Stimulated activated CD8-positive, alpha-beta memory T cell treated with anti-CD3 and anti-CD28 coated beads, Interleukin-15, amount 100 ng/mL, for 24 hours (primary cell): Measurements from ENCODE around the gene RAD21L1.

ENCODE experiments used
- DNase-seq: peaks from one replicate; pipeline ENCODE4 v3.0.0-alpha.2; 2020; ENCODE audit warnings: low read depth

Gene RAD21L1

GRCh38 chr20:1225783-1226654, at the start of gene RAD21L1:
RAD21L1 (plus strand) TSS chr20:1226044; CDS start chr20:1228454, 2,410 bp downstream.
- peak; percentile 76 for DNase-seq

- no peak for DNase-seq
These were observed 48.2 kb upstream of the RAD21L1 start for GRCh38 chr20:1177680-1178079.

GRCh38 chr20:1178103-1178502, 47.7 kb upstream of the RAD21L1 start:
- no peak for DNase-seq

- no peak for DNase-seq
These were observed 47.2 kb upstream of the RAD21L1 start for GRCh38 chr20:1178623-1179022.

GRCh38 chr20:1180949-1181348, 44.9 kb upstream of the RAD21L1 start:
- DNase-seq, result no peak

GRCh38 chr20:1182106-1182505, 43.7 kb upstream of the RAD21L1 start:
- no peak for DNase-seq

GRCh38 chr20:1183153-1183552, 42.7 kb upstream of the RAD21L1 start:
- DNase-seq, result no peak

- DNase-seq, result no peak
These were observed 41.6 kb upstream of the RAD21L1 start for GRCh38 chr20:1184260-1184637.

- DNase-seq, result no peak
These were observed 41.1 kb upstream of the RAD21L1 start, which contains the start of gene TMEM74B for GRCh38 chr20:1184638-1185315. TMEM74B (minus strand) TSS chr20:1184981; CDS start chr20:1183801, 1,180 bp downstream.

GRCh38 chr20:1185316-1185741, 40.5 kb upstream of the RAD21L1 start:
- DNase-seq, result no peak

GRCh38 chr20:1185790-1186334, 40.0 kb upstream of the RAD21L1 start:
- peak; percentile 6 for DNase-seq

GRCh38 chr20:1186367-1186991, 39.4 kb upstream of the RAD21L1 start:
- DNase-seq, result no peak

- DNase-seq, result no peak
These were observed 38.2 kb upstream of the RAD21L1 start for GRCh38 chr20:1187605-1188171.

- DNase-seq, result no peak
These were observed 37.5 kb upstream of the RAD21L1 start for GRCh38 chr20:1188347-1188746.

GRCh38 chr20:1189827-1190226, 36.0 kb upstream of the RAD21L1 start:
- DNase-seq, result no peak

GRCh38 chr20:1190847-1191246, 35.0 kb upstream of the RAD21L1 start:
- no peak for DNase-seq

GRCh38 chr20:1191299-1191698, 34.5 kb upstream of the RAD21L1 start:
- no peak for DNase-seq

- DNase-seq, result no peak
These were observed 30.6 kb upstream of the RAD21L1 start for GRCh38 chr20:1195226-1195625.

- DNase-seq, result no peak
These were observed 29.2 kb upstream of the RAD21L1 start for GRCh38 chr20:1196634-1197033.

- DNase-seq, result no peak
These were observed 28.0 kb upstream of the RAD21L1 start for GRCh38 chr20:1197801-1198200.

GRCh38 chr20:1198751-1199150, 27.1 kb upstream of the RAD21L1 start:
- no peak for DNase-seq

GRCh38 chr20:1199212-1199873, 26.5 kb upstream of the RAD21L1 start:
- DNase-seq, result no peak
